Bronchus fibroblast of lung (primary cell): ENCODE data around the gene ATP6V0E2. TPM values are rescaled to one million over a fixed set of nuclear protein-coding genes. Genes with fewer than 3 reads are reported as not detected.

Experiments used
- total RNA-seq: library from RNA; depleted of rRNA; stranded (reverse); fragments of >200 nt; gene quantifications from 2 replicates; pipeline ENCODE4 v1.2.3, GENCODE V29; 2015

The ATP6V0E2 gene
- total RNA-seq: 49.7 and 51.4 TPM in 2 replicates

DNA sequence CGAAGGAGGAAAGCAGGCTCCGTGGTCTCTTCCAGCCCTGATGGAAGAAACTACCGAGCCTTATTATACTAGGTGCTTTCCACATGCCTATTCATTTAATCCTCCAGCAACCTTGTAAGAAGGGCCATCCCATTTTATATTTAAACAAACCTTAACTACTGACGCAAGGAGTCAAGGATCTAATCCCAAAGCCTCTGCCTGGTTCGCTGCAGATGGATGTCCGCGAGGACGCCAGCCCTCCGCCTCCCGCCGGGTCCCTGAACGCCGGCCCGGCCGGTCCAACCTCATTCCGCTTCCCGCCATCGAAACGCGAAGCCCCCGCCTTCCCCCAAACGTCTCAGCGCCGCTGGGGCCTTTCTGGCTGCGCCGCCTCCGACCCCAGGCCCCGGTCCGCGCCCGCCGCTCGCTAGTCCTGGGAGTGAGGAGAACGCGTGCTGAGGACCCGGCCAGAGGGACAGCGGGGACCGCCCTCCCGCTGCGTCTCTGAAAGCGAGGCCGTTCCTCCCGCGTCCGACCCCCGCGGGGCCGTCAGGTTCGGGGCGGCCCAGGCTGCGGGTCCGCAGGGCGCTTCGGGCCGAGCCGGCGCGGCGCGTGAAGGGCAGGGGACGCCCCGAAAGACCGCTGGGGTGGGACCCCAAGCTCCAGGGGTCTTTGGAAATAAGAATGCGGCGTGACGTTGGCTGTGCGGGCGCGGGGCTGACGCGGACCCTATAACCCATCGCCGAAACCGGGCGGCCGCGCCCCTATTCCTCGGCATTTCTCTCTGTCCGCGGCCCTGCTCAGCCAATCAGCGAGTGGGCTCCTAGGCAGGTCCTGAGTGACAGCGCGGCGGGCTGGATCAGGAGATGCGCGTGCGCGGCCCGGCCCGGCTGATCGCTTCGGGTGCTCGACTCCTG lies at the start of gene ATP6V0E2:
Gene ATP6V0E2 (plus strand): TSS at position 896 of the 896 bp plus-strand sequence. CDS start 97 bp downstream, outside the sequence.

DNA sequence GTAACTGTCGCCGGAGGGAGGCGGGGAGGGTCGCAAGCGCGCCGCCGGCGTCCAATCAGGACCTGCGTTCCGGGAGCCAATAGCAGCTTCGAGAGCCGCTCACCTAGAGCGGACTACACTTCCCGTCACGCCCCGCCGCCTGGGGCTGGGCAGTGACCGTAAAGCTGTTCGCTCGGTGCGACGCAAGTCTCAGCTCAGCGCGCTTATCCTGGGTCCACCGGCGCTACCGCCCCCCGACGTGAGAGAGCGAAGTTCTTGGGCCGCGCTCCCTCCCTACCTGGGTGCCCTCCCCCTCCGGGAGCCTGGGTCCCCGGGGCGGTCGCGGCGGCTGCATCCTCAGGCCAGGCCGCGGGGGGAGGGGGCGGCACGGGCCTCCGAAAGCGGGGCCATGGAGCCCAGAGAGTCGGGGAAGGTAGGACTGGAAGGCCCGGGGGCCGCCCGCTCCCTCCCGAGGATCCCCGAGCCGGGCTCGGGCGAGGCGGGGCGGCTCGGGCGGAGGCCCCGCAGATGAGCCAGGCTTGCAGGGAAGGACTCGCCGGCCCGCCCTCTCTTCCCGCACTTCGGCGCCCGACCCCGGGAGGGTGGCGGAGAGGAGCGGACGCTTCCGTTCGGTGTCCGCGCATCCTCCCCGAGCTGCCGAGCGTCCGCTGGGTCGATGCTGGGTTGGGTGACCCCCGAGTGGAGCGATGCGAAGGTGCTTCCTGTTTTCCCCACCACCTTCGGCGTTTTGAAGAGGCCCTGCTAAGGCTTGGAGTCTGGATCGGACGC lies 35.4 kb upstream of the ATP6V0E2 start, which contains the start of gene ZNF862:
Gene ZNF862 (plus strand): TSS at position 152 of the 768 bp plus-strand sequence. CDS start 237 bp downstream, at position 389.

Other genes with a start within 250 kb of the ATP6V0E2 start
- gene ZNF467, start 100.4 kb upstream of the ATP6V0E2 start, total RNA-seq: 1.5 TPM in 2 replicates
- gene ZNF862, start 35.6 kb upstream of the ATP6V0E2 start, total RNA-seq: 2.7 and 3.9 TPM in 2 replicates